Tibial nerve (tissue), 3 donors: ENCODE measurements around the gene RHOC.

Source experiments
- CTCF ChIP-seq, 5 experiments: fragments of 200-600 bp in 3 of 5; fragments of 450-650 bp in 2 of 5; sonication (generic) in 3 of 5; IDR thresholded peaks; one replicate each; pipeline ENCODE4 v1.5.1; 2016 to 2019; ENCODE audit warnings: antibody characterized with exemption in 5 of 5, mild to moderate bottlenecking in 3 of 5, moderate library complexity in 2 of 5
- POLR2A ChIP-seq, 2 donors: fragments of 450-650 bp; IDR thresholded peaks; one replicate each; pipeline ENCODE4 v1.6.1; 2017; ENCODE audit warnings: antibody characterized with exemption in 2 of 2, mild to moderate bottlenecking in 2 of 2, moderate library complexity in 2 of 2

- no peak for TF ChIP-seq CTCF (IDR thresholded peaks at IDR 0.05)
- TF ChIP-seq POLR2A (IDR thresholded peaks at IDR 0.05), result no peak
Measured at GRCh38 chr1:112703706-112704105, 3.2 kb downstream of the RHOC start.
